DOHH2 (cell line): Measurements from ENCODE around the gene BRINP3.

Experiments used
- CTCF ChIP-seq: fragments of 200-600 bp; sonication (generic); IDR thresholded peaks from one replicate; pipeline ENCODE4 v1.5.1; 2014; ENCODE audit warnings: antibody characterized with exemption, mild to moderate bottlenecking, low read depth, low read length; ENCODE audit not compliant: poor library complexity, severe bottlenecking
- EZH2phosphoT487 ChIP-seq: fragments of 200-600 bp; sonication (generic); IDR thresholded peaks from 2 replicates; pipeline ENCODE4 v1.6.1; 2017; ENCODE audit warnings: borderline replicate concordance, mild to moderate bottlenecking, antibody characterized with exemption, low read length, moderate library complexity, mixed read lengths

DNA sequence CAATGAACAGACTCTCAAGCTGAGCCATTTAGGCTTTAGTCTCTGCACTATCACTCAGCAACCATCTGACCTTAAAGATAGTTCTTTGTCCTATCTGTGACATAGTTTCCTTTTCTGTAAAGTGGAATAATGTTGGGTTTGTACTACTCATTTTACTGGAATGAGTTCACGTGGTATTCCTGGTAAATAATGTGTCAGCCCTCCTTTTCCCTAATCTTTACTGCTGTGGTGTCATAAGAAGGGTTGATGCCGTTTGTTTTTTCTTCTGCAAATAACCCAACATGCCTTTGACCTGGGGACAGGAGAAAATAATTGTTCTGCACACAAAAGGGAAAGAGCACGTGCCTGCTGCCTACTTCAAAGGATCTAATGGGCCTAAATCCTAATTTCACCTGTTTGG lies 297.8 kb downstream of the BRINP3 start:
- TF ChIP-seq CTCF (no peak), EZH2phosphoT487 (no peak)
